Esophagus muscularis mucosa (tissue), 4 donors: Measurements from ENCODE around the gene PLPP7. TPM values are rescaled to one million over a fixed set of nuclear protein-coding genes. Genes with fewer than 3 reads are reported as not detected.
"Not testable (repeated sequence)": the region's sequence is repeated elsewhere in the genome, so short reads cannot be mapped to it uniquely, and the experiment has no call there.

Experiments used
- DNase-seq: peaks from one replicate; pipeline ENCODE4 v3.0.0-alpha.2; 2017; ENCODE audit errors: extremely low spot score
- H3K27ac ChIP-seq, 4 donors: fragments of 200-600 bp; sonication (generic); replicated peaks in 1 of 4; 1 replicate in 3 of 4; 2 replicates in 1 of 4; pipeline ENCODE4 v1.5.1; 2016 to 2019; ENCODE audit warnings: mild to moderate bottlenecking in 1 of 4
- H3K27me3 ChIP-seq, 4 donors: fragments of 200-600 bp; sonication (generic); one replicate each; pipeline versions ENCODE4 v1.5.1 to v1.6.0; 2016 to 2019
- H3K36me3 ChIP-seq, 4 donors: fragments of 200-600 bp; sonication (generic); one replicate each; pipeline ENCODE4 v1.5.1; 2016 to 2019
- H3K4me1 ChIP-seq, 4 donors: fragments of 200-600 bp; sonication (generic); one replicate each; pipeline ENCODE4 v1.5.1; 2016 to 2019
- H3K4me3 ChIP-seq, 4 donors: fragments of 200-600 bp; sonication (generic); 1 replicate in 2 of 4; 2 replicates in 2 of 4; pipeline ENCODE4 v1.5.1; 2016 to 2019; ENCODE audit warnings: mild to moderate bottlenecking in 4 of 4, moderate library complexity in 1 of 4
- H3K9me3 ChIP-seq, 4 donors: fragments of 200-600 bp; sonication (generic); 1 replicate in 3 of 4; 2 replicates in 1 of 4; pipeline ENCODE4 v1.5.1; 2016 to 2019
- EP300 ChIP-seq: sonication (generic); formaldehyde crosslinking; IDR thresholded peaks from one replicate; pipeline ENCODE4 v1.6.1; 2017; ENCODE audit warnings: antibody characterized with exemption
- POLR2A ChIP-seq: fragments of 450-650 bp; IDR thresholded peaks from one replicate; pipeline ENCODE4 v1.6.1; 2017; ENCODE audit warnings: antibody characterized with exemption, moderate library complexity, mild to moderate bottlenecking, low read depth
- POLR2AphosphoS5 ChIP-seq, 2 donors: sonication (generic); formaldehyde crosslinking; IDR thresholded peaks; one replicate each; pipeline ENCODE4 v1.6.1; 2017; ENCODE audit warnings: antibody characterized with exemption in 2 of 2
- WGBS: methylation state at CpG from one replicate; pipeline ENCODE4 v1.1.5; 2018; 5-methylcytosine and 5-hydroxymethylcytosine counted together
- intact Hi-C: fragments of 100-400 bp; cut with DNase I; formaldehyde crosslinking; loops from one replicate; pipeline ENCODE4 v1.15.1; 2023
- total RNA-seq, 4 donors: library from RNA; depleted of rRNA; stranded (reverse); fragments of >200 nt; gene quantifications; one replicate each; pipeline versions ENCODE4 v1.1.0 to v1.2.1, GENCODE V29; 2016
- TF ChIP-seq, protein P1 (sequence below), 3 experiments: fragments of 200-600 bp in 2 of 3; fragments of 450-650 bp in 1 of 3; sonication (generic) in 2 of 3; IDR thresholded peaks; one replicate each; pipeline ENCODE4 v1.5.1; 2017 to 2019; ENCODE audit warnings: antibody characterized with exemption in 3 of 3, mild to moderate bottlenecking in 2 of 3, moderate library complexity in 1 of 3

The PLPP7 gene
- total RNA-seq, 4 donors from 2014 or later: 11.4 to 22.5 (median 14.4) TPM

- no peak for DNase-seq
- intact Hi-C loops: no loop called here
- Histone ChIP-seq H3K36me3 (no peaks in the 10 kb centered on the region), H3K4me1 (peaks cover 0 to 3% (median 0%) of the 10 kb centered on the region in 4 donors), H3K27ac (no peak overlapping the region), H3K9me3 (no peaks in the 10 kb centered on the region), H3K4me3 (no peak overlapping the region), H3K27me3 (peaks cover 0 to 17% (median 0%) of the 10 kb centered on the region in 4 donors)
- TF ChIP-seq POLR2AphosphoS5 (IDR thresholded peaks at IDR 0.05): no peak
- TF ChIP-seq EP300: no peak
- WGBS: 90% methylated on average over 2 of the region's 11 CpGs
Measured at GRCh38 chr9:131329241-131329641, 39.7 kb downstream of the PLPP7 start.

GRCh38 chr9:131330814-131331600 lies 41.5 kb downstream of the PLPP7 start:
- Histone ChIP-seq H3K4me3 (no peak overlapping the region), H3K9me3 (no peaks in the 10 kb centered on the region), H3K27me3 (peaks cover 0 to 17% (median 0%) of the 10 kb centered on the region in 4 donors), H3K36me3 (no peaks in the 10 kb centered on the region), H3K27ac (no peak overlapping the region), H3K4me1 (peaks cover under 1 to 9% (median 4%) of the 10 kb centered on the region in 4 donors)
- DNase-seq: no peak
- intact Hi-C loops: no loop called here
- 72% methylated on average over 16 of the region's 18 CpGs for WGBS
- no peak for TF ChIP-seq EP300
- no peak for TF ChIP-seq POLR2AphosphoS5 (IDR thresholded peaks at IDR 0.05)
- no peak for TF ChIP-seq POLR2A

- H3K36me3 ChIP-seq, H3K9me3 ChIP-seq, H3K27ac ChIP-seq, H3K4me1 ChIP-seq, DNase-seq, intact Hi-C loops, H3K4me3 ChIP-seq: not testable (repeated sequence)
- 96% methylated on average over 2 of the region's 2 CpGs for WGBS
- peaks cover 0 to 17% (median 0%) of the 10 kb centered on the region in 4 donors for H3K27me3 ChIP-seq
Measured at GRCh38 chr9:131331996-131332395, 42.5 kb downstream of the PLPP7 start.

- Histone ChIP-seq H3K27ac (no peak overlapping the region), H3K36me3 (no peaks in the 10 kb centered on the region), H3K9me3 (no peaks in the 10 kb centered on the region), H3K4me3 (no peak overlapping the region), H3K4me1 (peaks cover 4 to 9% (median 5%) of the 10 kb centered on the region in 4 donors), H3K27me3 (peaks cover 0 to 17% (median 0%) of the 10 kb centered on the region in 4 donors)
- 86% methylated on average over 10 of the region's 15 CpGs for WGBS
- TF ChIP-seq POLR2A (no peak), EP300 (no peak), POLR2AphosphoS5 (IDR thresholded peaks at IDR 0.05) (no peak)
- TF ChIP-seq, protein P1, sequence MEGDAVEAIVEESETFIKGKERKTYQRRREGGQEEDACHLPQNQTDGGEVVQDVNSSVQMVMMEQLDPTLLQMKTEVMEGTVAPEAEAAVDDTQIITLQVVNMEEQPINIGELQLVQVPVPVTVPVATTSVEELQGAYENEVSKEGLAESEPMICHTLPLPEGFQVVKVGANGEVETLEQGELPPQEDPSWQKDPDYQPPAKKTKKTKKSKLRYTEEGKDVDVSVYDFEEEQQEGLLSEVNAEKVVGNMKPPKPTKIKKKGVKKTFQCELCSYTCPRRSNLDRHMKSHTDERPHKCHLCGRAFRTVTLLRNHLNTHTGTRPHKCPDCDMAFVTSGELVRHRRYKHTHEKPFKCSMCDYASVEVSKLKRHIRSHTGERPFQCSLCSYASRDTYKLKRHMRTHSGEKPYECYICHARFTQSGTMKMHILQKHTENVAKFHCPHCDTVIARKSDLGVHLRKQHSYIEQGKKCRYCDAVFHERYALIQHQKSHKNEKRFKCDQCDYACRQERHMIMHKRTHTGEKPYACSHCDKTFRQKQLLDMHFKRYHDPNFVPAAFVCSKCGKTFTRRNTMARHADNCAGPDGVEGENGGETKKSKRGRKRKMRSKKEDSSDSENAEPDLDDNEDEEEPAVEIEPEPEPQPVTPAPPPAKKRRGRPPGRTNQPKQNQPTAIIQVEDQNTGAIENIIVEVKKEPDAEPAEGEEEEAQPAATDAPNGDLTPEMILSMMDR (IDR thresholded peaks at IDR 0.05): no peak
- intact Hi-C loops: no loop called here
- DNase-seq: no peak
Measured at GRCh38 chr9:131333771-131334628, 44.5 kb downstream of the PLPP7 start.

DNA sequence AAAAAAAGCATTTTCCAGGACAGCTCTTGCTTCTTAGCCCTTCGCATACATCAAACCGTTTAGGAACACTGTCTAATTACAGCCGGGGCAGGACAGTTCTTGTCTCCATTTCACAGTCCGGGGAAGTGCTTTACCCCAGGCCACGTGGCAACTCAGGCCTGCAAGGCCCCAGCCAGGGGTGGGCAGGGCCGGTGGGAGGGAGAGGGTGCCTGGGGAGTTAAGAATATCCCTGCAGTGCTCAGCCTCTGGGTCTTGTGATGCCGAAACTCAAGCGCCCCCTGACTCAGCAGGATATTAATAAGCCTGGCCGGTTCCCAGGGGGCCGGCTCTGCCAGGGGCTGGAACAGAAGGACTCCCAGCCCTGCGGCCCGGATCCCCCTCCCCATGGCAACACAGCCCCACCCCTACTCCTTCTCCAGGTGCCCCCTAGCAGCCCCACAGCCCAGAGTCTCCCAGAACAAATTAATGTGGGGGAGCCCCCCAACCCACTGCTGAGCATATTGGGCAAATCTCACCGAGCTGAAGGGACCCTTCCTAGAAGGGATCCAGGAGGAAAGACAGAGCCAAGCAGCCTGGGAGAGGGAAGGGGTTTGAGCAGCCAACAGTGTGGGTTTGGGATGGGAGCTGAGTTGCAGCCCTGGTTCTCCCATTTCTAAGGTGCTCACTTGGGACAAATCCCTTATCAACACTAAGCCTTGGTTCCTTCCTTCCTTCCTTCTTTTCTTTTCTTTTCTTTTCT lies 45.3 kb downstream of the PLPP7 start:
- Histone ChIP-seq H3K36me3 (no peaks in the 10 kb centered on the region), H3K9me3 (no peaks in the 10 kb centered on the region), H3K27ac (no peak overlapping the region), H3K4me3 (no peak overlapping the region), H3K27me3 (peaks cover 0 to 10% (median 0%) of the 10 kb centered on the region in 4 donors), H3K4me1 (peaks cover 4 to 9% (median 5%) of the 10 kb centered on the region in 4 donors)
- DNase-seq: no peak
- TF ChIP-seq, protein P1 (IDR thresholded peaks at IDR 0.05): no peak
- TF ChIP-seq POLR2A (no peak), EP300 (no peak), POLR2AphosphoS5 (IDR thresholded peaks at IDR 0.05) (no peak)
- WGBS: 44% methylated on average over 12 of the region's 13 CpGs
- intact Hi-C loops: loop anchor here (5.0 kb wide), 1 partner anchor 277 kb away; no protein-coding TSS in a partner anchor
